AG09319 (cell line): Measurements from ENCODE around the gene CADM2.

Source experiments
- DNase-seq: peaks from one replicate; pipeline ENCODE4 v3.0.0-alpha.2; 2010; ENCODE audit warnings: low read depth; ENCODE audit errors: extremely low read depth
- TF ChIP-seq, protein P1 (sequence below): IDR thresholded peaks from 2 replicates; pipeline ENCODE4 v1.5.1; 2011; ENCODE audit warnings: low read depth, mild to moderate bottlenecking, inconsistent platforms, low read length, moderate library complexity

CADM2 gene

DNA sequence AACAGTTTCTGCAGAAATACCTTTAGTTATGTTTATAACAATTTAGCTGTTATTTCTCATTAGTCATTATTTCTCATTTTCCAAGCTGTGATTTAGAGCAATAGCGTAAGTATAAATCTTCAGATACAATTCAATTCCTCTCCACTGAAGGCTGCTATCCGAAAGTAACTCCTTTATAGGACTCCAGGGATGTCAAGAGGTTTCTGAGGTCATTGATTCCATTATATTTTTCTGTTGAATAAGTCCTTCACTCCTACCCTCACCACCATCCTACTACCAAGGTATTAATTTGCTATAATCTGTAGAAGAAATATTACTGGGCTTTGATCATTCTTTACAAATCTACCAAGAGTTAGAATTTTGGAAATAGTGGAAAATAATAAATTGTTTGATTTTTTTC lies 285.7 kb downstream of the CADM2 start:
- TF ChIP-seq, protein P1, sequence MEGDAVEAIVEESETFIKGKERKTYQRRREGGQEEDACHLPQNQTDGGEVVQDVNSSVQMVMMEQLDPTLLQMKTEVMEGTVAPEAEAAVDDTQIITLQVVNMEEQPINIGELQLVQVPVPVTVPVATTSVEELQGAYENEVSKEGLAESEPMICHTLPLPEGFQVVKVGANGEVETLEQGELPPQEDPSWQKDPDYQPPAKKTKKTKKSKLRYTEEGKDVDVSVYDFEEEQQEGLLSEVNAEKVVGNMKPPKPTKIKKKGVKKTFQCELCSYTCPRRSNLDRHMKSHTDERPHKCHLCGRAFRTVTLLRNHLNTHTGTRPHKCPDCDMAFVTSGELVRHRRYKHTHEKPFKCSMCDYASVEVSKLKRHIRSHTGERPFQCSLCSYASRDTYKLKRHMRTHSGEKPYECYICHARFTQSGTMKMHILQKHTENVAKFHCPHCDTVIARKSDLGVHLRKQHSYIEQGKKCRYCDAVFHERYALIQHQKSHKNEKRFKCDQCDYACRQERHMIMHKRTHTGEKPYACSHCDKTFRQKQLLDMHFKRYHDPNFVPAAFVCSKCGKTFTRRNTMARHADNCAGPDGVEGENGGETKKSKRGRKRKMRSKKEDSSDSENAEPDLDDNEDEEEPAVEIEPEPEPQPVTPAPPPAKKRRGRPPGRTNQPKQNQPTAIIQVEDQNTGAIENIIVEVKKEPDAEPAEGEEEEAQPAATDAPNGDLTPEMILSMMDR, result no peak

DNA sequence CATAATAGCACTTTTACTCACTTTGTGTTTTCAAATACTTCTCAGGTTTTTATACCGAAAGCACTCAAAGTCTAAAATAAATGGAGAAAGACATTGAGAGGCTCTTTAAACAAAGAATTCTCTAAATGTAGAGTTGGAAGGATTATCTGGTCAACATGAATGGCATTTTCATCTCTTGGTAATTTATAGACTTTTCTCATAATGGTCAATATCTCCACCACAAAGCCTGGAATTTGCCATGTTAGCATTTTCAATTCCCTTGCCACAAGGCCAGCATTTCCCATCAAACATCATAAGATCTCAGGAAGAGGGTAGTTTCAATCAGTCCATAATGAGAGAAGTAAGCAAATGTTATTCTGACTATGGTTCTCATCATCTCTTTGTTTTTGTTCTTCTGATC lies 293.0 kb downstream of the CADM2 start:
- TF ChIP-seq, protein P1, result no peak
- DNase-seq, result no peak

More for the DNA sequence above, 285.7 kb downstream of the CADM2 start:
- no peak for DNase-seq

DNA sequence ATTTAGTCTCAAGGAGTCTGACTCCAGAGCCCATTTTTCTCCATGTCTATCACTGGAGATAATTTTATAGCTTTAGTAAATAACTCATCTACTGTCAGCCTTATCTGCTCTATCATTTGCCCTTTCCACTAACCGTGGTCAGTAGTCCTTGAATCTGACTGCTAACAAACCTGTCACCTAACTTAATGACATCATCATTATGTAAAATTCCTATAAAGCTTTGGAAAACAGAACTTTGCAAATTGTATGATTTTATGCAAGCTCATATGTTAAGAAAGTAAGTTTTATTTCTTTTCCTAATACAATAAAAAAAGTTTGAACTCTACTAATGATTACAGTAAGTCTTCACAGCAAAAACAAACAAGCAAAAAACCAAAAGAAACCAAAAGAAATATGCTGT lies 293.9 kb downstream of the CADM2 start:
- TF ChIP-seq, protein P1, result no peak
- no peak for DNase-seq

DNA sequence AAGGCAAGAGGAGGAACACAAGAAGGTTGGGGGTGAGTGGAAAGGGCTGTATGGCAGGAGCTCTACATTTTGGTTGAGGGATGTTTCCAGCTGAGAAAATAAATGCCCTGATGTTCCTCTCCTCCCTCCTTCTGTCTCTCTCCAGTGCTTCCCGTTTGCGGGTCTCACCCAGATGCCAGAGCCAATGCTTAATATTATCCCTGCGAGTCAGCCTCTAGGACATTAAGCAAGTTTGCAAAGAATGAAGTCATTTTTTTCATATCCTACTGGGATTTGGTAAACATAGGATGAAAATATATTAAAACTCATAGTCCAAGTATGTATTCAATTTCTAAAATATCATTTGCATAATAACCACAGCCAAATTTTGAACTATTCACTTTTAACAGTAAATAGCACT lies 295.9 kb downstream of the CADM2 start:
- TF ChIP-seq, protein P1, result no peak
- no peak for DNase-seq

DNA sequence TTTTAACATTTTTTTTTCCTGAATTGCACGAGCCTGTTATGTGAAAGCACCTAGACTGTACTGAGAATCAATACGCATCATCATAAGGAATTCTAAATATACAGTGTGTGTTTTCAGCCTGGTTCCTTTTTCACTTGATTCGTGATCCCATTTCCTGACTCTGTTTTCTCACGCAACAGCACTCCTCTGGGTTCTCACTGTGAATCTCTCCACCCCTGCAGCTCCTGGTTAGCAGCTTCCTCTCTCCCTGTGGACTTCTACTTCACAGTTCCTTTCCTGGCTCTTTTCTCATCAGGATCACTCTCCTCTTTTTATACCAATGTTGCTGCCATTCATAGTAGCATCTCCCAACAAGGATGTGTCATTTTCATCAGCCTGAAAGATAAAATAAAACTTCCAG lies 297.2 kb downstream of the CADM2 start:
- no peak for DNase-seq
- TF ChIP-seq, protein P1, result no peak

DNA sequence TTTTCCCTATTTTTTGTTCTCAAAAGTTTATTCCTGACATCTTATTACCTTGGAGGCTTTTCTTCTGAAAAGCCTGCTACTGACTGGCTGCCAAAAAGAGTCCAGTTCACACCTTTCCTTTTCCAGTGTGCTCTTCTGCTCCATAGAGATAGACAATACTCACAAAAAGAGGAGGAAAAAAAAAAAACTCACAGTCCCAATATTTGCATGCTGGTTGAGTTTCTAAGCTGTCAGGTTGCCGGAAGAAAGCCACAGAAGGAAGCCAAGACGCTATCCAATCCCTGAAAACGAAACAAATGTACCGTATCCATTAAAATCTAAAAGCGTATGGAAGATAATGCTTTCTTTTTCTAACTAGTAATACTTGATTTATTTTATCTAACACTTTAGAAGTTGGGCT lies 299.5 kb downstream of the CADM2 start:
- no peak for DNase-seq
- TF ChIP-seq, protein P1, result no peak

DNA sequence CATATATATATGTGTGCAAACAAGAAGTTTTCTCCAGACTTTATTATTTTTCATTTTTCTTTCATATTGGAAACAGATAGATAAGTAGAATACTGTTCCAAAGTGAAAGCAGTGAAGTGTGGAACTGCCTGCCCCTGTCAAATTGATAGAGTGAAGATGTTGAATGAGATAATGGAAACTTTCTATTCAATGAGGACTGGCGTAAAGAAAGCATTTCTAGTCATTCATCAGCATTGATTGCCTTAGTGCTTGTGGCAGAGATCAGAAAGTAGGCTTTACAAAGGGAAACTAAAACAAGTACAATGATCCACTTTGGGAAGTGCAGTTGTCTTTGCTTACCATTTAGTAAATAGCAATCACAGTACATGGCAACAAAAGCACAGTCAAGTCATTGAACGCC lies 300.0 kb downstream of the CADM2 start:
- TF ChIP-seq, protein P1, result no peak
- DNase-seq, result no peak

DNA sequence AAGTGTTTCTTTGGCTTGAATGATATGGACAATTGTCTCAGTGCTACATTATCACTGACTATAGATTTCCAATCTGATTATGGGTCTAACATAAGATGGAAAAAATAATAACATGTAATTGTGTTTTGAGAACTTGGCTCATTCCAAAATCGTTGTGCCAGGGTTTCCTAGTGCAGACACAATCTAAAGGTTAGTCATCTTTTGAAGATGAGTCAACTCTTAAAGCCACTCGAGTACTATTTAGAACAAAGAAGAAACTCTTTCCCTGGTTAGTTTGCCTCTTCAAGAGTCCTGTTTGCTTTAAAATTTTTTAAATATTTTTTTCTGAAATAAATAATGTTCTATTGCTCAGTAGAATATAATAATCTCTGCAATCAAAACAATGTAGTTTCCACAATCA lies 301.0 kb downstream of the CADM2 start:
- TF ChIP-seq, protein P1, result no peak
- no peak for DNase-seq
